ENCODE data around the gene TMEM179.

TMEM179 gene

DNA sequence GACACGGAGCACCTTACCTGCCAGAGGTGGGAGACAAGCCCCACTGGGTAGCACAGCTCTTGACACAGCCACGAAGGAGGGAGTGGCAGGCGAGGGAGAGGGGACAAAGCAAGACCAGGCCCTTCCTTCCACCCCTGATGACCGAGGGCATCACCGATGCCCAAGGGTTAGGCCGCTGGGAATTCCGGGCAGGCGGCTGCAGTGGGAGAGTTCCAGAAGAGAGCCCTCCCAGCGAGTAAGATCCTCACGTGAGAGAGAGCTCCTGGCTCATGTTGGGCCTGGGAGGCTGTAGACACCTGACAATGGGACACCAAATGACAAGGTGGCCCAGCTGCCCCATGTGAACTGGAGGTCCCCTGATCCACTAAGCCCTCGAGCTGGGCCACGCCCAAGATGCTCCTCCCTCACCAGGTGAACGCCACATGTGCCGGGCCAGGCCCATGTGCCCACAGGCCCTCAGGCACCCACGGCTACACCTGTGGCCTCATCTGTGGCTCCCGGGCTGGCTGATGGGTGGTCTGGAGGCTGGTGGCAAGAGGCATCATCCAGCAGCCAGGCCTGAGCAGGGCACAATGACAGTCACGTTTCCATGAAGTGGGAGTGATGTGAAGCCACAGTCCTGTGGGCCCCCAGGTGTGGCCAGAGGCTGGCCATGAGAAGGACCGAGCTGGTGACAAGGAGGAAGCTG, 57.1 kb downstream of the TMEM179 start:
- in situ Hi-C loops (cut with HindIII; ENCODE audit: low sequenced_read_pairs), result no loop called here
- no peak for DNase-seq (ENCODE audit: low read depth)
- TF ChIP-seq, protein P1, sequence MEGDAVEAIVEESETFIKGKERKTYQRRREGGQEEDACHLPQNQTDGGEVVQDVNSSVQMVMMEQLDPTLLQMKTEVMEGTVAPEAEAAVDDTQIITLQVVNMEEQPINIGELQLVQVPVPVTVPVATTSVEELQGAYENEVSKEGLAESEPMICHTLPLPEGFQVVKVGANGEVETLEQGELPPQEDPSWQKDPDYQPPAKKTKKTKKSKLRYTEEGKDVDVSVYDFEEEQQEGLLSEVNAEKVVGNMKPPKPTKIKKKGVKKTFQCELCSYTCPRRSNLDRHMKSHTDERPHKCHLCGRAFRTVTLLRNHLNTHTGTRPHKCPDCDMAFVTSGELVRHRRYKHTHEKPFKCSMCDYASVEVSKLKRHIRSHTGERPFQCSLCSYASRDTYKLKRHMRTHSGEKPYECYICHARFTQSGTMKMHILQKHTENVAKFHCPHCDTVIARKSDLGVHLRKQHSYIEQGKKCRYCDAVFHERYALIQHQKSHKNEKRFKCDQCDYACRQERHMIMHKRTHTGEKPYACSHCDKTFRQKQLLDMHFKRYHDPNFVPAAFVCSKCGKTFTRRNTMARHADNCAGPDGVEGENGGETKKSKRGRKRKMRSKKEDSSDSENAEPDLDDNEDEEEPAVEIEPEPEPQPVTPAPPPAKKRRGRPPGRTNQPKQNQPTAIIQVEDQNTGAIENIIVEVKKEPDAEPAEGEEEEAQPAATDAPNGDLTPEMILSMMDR (IDR thresholded peaks at IDR 0.05; ENCODE audit: low read depth, low read length, missing control alignments), result no peak
- no peak overlapping the region for H3K4me3 ChIP-seq (ENCODE audit: low read depth, low read length)

DNA sequence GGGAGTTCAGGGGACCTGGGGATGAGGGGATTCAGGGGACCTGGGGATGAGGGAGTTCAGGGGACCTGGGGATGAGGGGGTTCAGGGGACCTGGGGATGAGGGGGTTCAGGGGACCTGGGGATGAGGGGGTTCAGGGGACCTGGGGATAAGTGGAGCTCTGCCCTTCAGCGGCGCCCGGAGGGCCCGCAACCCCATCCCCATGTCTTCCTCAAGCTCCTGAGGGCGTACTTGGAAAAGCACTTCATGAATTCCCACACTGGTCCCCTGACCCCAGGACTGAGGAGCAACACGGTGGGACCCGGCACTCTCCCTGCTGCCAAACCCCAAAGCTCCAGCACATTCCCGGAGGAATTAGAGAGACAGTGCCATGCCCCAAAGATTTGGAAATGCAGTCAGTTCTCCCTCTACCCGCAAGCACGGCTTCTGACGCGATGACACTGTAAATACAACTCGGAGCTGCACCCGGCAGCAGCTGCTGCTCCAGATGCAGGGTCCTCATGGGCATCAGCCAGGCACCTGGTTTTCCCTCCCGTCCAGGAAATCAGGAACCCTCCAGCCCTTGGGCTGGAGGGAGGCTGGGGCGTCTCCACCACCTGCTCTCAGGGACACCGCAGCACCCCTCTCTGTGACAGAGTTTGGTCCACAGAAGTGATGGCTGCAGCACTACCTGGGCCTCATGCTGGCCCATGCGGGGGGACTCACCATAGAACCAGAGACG, 57.8 kb downstream of the TMEM179 start:
- in situ Hi-C loops (cut with HindIII; ENCODE audit: low sequenced_read_pairs), result no loop called here
- no peak overlapping the region for H3K4me3 ChIP-seq (ENCODE audit: low read depth, low read length)
- DNase-seq (ENCODE audit: low read depth), result no peak
- TF ChIP-seq, protein P1 (IDR thresholded peaks at IDR 0.05; ENCODE audit: low read depth, low read length, missing control alignments), result no peak

DNA sequence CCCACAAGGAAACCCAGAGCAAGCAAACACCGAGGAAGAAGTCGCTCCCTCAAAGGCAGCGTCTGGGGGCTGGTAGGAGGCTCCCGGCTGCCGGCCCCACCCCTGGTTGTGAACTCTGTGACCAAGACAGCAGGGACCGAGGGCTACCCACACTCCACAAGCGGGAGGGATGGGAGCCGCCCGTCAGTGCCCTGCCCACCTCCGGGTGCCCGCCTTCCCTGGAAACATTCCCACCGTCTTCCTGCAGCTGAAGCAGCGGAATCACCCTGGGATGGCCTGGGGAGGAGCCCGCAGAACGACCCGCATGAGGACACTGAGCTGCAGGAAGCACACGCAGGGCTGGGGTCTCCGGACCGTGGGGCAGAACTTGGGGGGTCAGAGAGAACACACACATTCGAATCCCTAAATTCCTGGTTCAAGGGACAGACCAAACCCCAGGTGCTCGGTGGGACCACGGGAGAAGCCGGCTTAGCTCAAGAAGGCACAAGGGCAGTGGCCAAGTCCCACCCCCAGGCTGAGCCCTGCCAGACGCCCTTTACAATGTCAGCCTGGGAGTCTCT, 58.5 kb downstream of the TMEM179 start:
- TF ChIP-seq, protein P1 (IDR thresholded peaks at IDR 0.05; ENCODE audit: low read depth, low read length, missing control alignments), result no peak
- in situ Hi-C loops (cut with HindIII; ENCODE audit: low sequenced_read_pairs), result no loop called here
- no peak overlapping the region for H3K4me3 ChIP-seq (ENCODE audit: low read depth, low read length)
- no peak for DNase-seq (ENCODE audit: low read depth)

DNA sequence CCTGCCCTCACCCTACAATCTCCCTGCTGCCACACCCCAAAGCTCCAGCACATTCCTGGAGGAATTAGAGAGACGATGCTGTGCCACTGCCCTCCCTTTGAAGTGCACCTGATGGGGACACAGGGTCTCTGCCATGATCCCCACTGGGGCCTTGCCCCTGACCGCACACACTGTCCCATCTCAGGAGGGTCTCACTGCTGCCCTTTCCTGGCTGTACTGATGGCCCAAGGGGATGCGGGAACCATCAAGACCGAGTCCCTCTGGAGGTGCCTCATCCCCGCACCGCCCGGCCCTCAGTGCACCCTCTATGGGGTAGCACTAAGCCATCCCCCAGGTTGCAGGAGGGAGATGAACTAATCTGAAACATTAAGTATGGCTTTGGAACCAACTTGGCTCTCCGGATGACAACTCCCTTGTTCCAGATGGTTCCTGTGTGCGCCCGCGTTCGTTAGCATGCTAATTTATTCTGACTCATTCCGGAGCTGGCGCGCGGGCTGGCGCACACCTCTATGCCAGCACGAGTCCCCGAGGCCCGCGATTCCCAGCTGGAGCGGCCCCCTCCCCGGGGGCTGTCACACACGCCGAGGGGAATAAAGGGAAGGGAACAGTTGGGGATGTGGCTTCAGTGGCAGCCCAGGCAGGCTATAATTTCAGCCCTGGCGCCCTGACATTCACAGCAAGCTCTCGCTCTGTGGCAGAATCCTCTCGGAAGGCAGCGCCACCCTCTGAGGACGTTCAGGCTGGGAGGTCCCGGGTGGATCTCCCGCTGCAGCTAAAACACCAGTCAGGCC, 59.2 kb downstream of the TMEM179 start:
- no peak for DNase-seq (ENCODE audit: low read depth)
- H3K4me3 ChIP-seq (ENCODE audit: low read depth, low read length), result no peak overlapping the region
- in situ Hi-C loops (cut with HindIII; ENCODE audit: low sequenced_read_pairs), result no loop called here
- TF ChIP-seq, protein P1 (IDR thresholded peaks at IDR 0.05; ENCODE audit: low read depth, low read length, missing control alignments), result no peak

DNA sequence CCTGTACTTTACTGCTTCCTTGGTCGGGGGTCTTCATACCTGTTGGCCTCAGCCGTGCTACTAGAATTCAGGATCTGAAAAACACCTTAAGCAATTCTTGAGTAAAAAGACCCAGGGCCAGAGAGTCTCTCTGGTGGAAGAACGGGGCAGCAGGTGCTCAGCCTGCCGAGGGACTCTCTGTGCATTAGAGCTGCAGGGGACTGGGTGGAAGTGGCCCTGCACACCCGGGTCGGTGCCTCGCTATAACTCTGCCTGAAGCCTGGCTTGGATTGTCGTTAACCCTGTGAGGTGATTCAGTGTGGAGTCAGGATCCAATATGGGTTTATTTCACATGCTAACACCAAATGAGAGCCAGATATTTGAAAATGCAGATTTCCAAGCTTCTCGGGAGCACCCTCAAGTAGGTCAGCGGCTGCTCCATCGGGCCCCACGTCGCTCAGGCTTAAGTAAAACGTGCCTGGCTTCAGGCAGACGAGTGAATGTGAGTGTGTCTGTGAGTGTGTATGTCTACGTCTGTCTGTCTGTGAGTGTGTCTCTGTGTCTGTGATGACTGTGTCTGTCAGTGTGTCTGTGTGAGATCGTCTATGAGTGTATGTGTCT, 60.1 kb downstream of the TMEM179 start:
- no peak for DNase-seq (ENCODE audit: low read depth)
- in situ Hi-C loops (cut with HindIII; ENCODE audit: low sequenced_read_pairs), result no loop called here
- H3K4me3 ChIP-seq (ENCODE audit: low read depth, low read length), result no peak overlapping the region
- TF ChIP-seq, protein P1 (IDR thresholded peaks at IDR 0.05; ENCODE audit: low read depth, low read length, missing control alignments), result no peak
